ENCODE measurements around the gene LCK.

GRCh38 chr1:32256473-32257226 lies 5.6 kb downstream of the LCK start:
- TF ChIP-seq TBL1XR1 (IDR thresholded peaks at IDR 0.05; ENCODE audit: low read depth, low read length) = no peak
- TF ChIP-seq, protein P1, sequence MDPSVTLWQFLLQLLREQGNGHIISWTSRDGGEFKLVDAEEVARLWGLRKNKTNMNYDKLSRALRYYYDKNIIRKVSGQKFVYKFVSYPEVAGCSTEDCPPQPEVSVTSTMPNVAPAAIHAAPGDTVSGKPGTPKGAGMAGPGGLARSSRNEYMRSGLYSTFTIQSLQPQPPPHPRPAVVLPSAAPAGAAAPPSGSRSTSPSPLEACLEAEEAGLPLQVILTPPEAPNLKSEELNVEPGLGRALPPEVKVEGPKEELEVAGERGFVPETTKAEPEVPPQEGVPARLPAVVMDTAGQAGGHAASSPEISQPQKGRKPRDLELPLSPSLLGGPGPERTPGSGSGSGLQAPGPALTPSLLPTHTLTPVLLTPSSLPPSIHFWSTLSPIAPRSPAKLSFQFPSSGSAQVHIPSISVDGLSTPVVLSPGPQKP (IDR thresholded peaks at IDR 0.05; ENCODE audit: low read depth, low read length) = no peak
- TF ChIP-seq CTCF (IDR thresholded peaks at IDR 0.05 in 2 of 3, conservative IDR thresholded peaks at IDR 0.05 in 1 of 3; ENCODE audit: control insufficient read depth in 2 of 3, extremely low read depth in 1 of 3, insufficient read depth in 1 of 3, low read depth in 3 of 3, low read length in 3 of 3) = no peak
- TF ChIP-seq RCOR1 (conservative IDR thresholded peaks at IDR 0.05; ENCODE audit: low read depth, low read length) = no peak
- TF ChIP-seq, protein P2, sequence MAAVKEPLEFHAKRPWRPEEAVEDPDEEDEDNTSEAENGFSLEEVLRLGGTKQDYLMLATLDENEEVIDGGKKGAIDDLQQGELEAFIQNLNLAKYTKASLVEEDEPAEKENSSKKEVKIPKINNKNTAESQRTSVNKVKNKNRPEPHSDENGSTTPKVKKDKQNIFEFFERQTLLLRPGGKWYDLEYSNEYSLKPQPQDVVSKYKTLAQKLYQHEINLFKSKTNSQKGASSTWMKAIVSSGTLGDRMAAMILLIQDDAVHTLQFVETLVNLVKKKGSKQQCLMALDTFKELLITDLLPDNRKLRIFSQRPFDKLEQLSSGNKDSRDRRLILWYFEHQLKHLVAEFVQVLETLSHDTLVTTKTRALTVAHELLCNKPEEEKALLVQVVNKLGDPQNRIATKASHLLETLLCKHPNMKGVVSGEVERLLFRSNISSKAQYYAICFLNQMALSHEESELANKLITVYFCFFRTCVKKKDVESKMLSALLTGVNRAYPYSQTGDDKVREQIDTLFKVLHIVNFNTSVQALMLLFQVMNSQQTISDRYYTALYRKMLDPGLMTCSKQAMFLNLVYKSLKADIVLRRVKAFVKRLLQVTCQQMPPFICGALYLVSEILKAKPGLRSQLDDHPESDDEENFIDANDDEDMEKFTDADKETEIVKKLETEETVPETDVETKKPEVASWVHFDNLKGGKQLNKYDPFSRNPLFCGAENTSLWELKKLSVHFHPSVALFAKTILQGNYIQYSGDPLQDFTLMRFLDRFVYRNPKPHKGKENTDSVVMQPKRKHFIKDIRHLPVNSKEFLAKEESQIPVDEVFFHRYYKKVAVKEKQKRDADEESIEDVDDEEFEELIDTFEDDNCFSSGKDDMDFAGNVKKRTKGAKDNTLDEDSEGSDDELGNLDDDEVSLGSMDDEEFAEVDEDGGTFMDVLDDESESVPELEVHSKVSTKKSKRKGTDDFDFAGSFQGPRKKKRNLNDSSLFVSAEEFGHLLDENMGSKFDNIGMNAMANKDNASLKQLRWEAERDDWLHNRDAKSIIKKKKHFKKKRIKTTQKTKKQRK (IDR thresholded peaks at IDR 0.05; ENCODE audit: low read depth, low read length) = no peak
- TF ChIP-seq YY1 (IDR thresholded peaks at IDR 0.05; ENCODE audit: low read depth, low read length) = no peak
